Hematopoietic multipotent progenitor cell treated with erythropoietin and hydrocortisone succinate and interleukin-3 and kit ligand, for 8 days (in vitro differentiated cells): ENCODE measurements around the gene RARA.
"Not testable (repeated sequence)": the region's sequence is repeated elsewhere in the genome, so short reads cannot be mapped to it uniquely, and the experiment has no call there.

Experiments used
- DNase-seq: peaks from one replicate; pipeline ENCODE4 v3.0.0-alpha.2; 2015

Gene RARA

DNA sequence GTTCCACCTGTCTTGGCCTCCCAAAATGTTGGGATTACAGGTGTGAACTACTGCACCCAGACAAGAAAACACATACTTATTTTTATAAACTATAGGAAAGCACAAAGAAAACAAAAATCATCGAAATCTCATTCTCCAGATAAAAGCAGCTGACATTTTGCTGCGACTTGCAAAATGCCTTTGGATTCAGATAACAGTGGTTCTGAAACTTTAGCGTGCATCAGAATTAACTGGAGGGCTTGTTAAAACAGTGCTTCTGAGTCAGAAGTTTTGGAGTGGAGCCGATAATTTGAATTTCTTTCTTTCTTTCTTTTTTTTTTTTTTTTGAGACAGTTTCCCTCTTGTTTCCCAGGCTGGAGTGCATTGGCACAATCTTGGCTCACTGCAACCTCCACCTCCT lies 73.3 kb downstream of the RARA start:
- no peak for DNase-seq

- DNase-seq, result not testable (repeated sequence)
These were observed 77.6 kb downstream of the RARA start for GRCh38 chr17:40386555-40386954.

- peak; percentile 77 for DNase-seq
These were observed 90.2 kb downstream of the RARA start for GRCh38 chr17:40399185-40399584.

DNA sequence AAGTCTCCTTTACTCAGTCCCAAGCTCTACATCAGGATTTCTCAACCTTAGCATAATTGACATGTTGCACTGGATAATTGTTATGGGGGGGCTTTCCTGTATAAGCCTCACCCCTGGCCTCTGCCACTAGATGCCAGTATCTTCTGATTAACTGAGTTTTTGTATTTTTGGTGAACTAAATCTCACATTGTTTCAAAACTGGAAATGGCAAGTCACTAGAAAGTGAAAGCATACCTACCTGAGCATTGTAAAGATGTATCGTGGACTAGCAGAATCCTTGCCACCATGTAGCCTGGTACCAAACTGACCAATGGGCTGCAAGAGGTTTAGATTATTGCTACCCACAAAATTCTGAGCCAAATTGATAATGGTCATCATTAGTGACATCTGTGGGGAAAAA lies 93.7 kb downstream of the RARA start:
- DNase-seq, result no peak

DNA sequence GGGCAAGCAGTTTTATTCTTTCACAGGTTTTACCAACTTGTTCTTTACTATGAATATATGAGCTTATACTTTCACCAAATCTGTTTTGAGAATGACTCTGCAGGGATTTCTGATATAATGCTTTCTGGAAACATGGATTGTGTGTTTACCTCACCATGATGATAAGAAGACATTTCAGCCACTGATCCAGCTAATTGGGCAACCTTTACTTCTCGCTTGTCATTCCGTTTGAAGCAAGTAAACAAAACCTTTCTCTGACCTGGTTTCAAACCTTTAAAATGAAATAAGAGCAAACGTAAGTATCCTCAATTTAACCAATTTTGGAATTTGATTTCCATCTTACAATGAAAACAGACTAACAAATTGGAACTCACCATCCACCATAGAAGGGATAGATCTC lies 95.0 kb downstream of the RARA start:
- no peak for DNase-seq
